ENCODE results near the gene ANP32E.

Gene ANP32E

GRCh38 chr1:150182247-150182646 is 53.7 kb downstream of the ANP32E start:
- no peak overlapping the region for H3K9ac ChIP-seq (ENCODE audit: low read depth, low read length)
- no peaks in the 10 kb centered on the region for H3K4me1 ChIP-seq (ENCODE audit: insufficient read depth, low read length)
- no peaks in the 10 kb centered on the region for H3K9me3 ChIP-seq (ENCODE audit: control insufficient read depth, insufficient read depth, low read length)
- no peaks in the 10 kb centered on the region for H3K36me3 ChIP-seq (ENCODE audit: insufficient read depth, low read length)

DNA sequence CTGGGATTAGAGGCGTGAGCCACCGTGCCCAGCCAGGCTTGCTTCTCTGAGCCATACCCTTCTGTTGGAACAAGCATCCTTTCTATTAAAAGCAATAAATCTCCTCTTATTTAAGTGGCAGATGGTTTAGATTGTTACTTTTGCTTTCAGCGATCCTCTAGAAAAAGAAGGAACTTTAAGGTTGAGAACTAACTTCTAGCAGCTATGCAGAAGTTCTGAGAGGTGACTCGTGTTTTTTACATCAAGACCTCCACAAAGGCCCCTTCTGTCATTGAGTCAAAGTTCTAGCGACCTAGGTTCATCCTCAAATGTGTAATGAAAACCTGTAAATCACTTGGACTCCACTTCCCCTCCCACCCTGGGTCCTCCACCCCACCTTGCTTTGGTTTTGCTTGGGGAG is 55.4 kb downstream of the ANP32E start:
- H3K36me3 ChIP-seq (ENCODE audit: insufficient read depth, low read length) = no peaks in the 10 kb centered on the region
- H3K4me1 ChIP-seq (ENCODE audit: insufficient read depth, low read length) = no peaks in the 10 kb centered on the region

DNA sequence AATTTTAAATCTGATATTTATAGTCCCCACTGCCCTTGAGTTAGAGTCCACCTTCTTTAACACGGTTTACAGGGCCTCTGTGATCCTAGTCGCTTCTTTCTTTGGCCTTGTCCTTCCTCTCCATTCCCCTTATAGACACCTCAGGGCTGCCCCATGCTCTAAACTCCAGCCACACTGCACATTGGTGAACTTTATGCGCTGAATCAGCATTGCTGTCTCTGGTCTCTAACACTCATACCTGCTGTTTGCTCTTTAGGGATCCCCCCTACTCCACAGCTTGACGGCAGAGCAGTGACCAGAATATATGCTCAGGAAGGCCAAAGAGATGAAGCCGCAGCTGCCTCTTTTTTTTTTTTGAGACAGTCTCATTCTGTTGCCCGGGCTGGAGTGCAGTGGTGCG is 56.0 kb downstream of the ANP32E start:
- H3K4me1 ChIP-seq (ENCODE audit: insufficient read depth, low read length) = no peaks in the 10 kb centered on the region
- H3K36me3 ChIP-seq (ENCODE audit: insufficient read depth, low read length) = no peaks in the 10 kb centered on the region
- no peak overlapping the region for H3K9ac ChIP-seq (ENCODE audit: low read depth, low read length)
- no peaks in the 10 kb centered on the region for H3K9me3 ChIP-seq (ENCODE audit: control insufficient read depth, insufficient read depth, low read length)

More for the DNA sequence above, 55.4 kb downstream of the ANP32E start:
- Histone ChIP-seq H3K9me3 (ENCODE audit: control insufficient read depth, insufficient read depth, low read length) (no peaks in the 10 kb centered on the region), H3K9ac (ENCODE audit: low read depth, low read length) (no peak overlapping the region)

DNA sequence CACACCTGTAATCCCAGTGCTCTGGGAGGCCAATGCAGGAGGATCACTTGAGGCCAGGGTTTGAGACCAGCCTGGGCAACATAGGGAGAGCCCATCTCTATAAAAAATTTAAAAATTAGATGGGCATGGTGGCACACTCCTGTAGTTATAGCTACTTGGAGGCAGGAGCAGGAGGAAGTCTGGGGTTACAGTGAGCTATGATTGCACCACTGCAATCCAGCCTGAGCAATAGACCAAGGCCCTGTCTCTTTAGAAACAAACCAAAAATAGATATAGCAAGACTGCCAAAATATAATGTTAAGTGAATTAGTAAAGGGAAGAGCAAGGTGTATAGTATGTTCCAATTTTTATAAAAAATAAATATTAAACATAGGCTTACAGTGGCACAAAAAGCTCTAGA is 57.4 kb downstream of the ANP32E start:
- H3K4me1 ChIP-seq (ENCODE audit: insufficient read depth, low read length) = peaks cover under 1% of the 10 kb centered on the region; the same call in 1 of the 2 replicates

GRCh38 chr1:150176593-150176992 is 59.3 kb downstream of the ANP32E start:
- H3K36me3 ChIP-seq (ENCODE audit: insufficient read depth, low read length) = no peaks in the 10 kb centered on the region
- H3K9me3 ChIP-seq (ENCODE audit: control insufficient read depth, insufficient read depth, low read length) = no peaks in the 10 kb centered on the region
- H3K9ac ChIP-seq (ENCODE audit: low read depth, low read length) = no peak overlapping the region
- H3K4me1 ChIP-seq (ENCODE audit: insufficient read depth, low read length) = peaks cover 8% of the 10 kb centered on the region; the same call in 1 of the 2 replicates

More for the DNA sequence above, 57.4 kb downstream of the ANP32E start:
- Histone ChIP-seq H3K9me3 (ENCODE audit: control insufficient read depth, insufficient read depth, low read length) (no peaks in the 10 kb centered on the region), H3K36me3 (ENCODE audit: insufficient read depth, low read length) (no peaks in the 10 kb centered on the region), H3K9ac (ENCODE audit: low read depth, low read length) (no peak overlapping the region)

GRCh38 chr1:150173141-150173585 is 62.7 kb downstream of the ANP32E start:
- Histone ChIP-seq H3K36me3 (ENCODE audit: insufficient read depth, low read length) (no peaks in the 10 kb centered on the region), H3K9ac (ENCODE audit: low read depth, low read length) (no peak overlapping the region), H3K9me3 (ENCODE audit: control insufficient read depth, insufficient read depth, low read length) (no peaks in the 10 kb centered on the region), H3K4me1 (ENCODE audit: insufficient read depth, low read length) (peaks cover 8% of the 10 kb centered on the region; the same call in 1 of the 2 replicates)

- no peaks in the 10 kb centered on the region for H3K9me3 ChIP-seq (ENCODE audit: control insufficient read depth, insufficient read depth, low read length)
- H3K4me1 ChIP-seq (ENCODE audit: insufficient read depth, low read length) = peaks cover 8% of the 10 kb centered on the region; the same call in 1 of the 2 replicates
- H3K9ac ChIP-seq (ENCODE audit: low read depth, low read length) = no peak overlapping the region
- H3K36me3 ChIP-seq (ENCODE audit: insufficient read depth, low read length) = no peaks in the 10 kb centered on the region
These were observed 64.1 kb downstream of the ANP32E start for GRCh38 chr1:150171801-150172200.

GRCh38 chr1:150168960-150169601 is 66.8 kb downstream of the ANP32E start:
- Histone ChIP-seq H3K36me3 (ENCODE audit: insufficient read depth, low read length) (no peaks in the 10 kb centered on the region), H3K9me3 (ENCODE audit: control insufficient read depth, insufficient read depth, low read length) (no peaks in the 10 kb centered on the region), H3K4me1 (ENCODE audit: insufficient read depth, low read length) (peaks cover 8% of the 10 kb centered on the region; the same call in 1 of the 2 replicates), H3K9ac (ENCODE audit: low read depth, low read length) (no peak overlapping the region)
